ENCODE results near the gene TRIM41.

The TRIM41 gene

GRCh38 chr5:181233801-181234454 lies 10.8 kb downstream of the TRIM41 start:
- DNase-seq = no peak

GRCh38 chr5:181234455-181235306 lies 11.6 kb downstream of the TRIM41 start:
- no peak for DNase-seq

GRCh38 chr5:181235323-181235688 lies 12.2 kb downstream of the TRIM41 start:
- DNase-seq = no peak

GRCh38 chr5:181235689-181236366 lies 12.7 kb downstream of the TRIM41 start:
- DNase-seq = no peak

- no peak for DNase-seq
Measured at GRCh38 chr5:181236471-181236870, 13.4 kb downstream of the TRIM41 start.

GRCh38 chr5:181236954-181237641 lies 14.0 kb downstream of the TRIM41 start:
- no peak for DNase-seq

GRCh38 chr5:181237729-181238385 lies 14.8 kb downstream of the TRIM41 start:
- DNase-seq = no peak

- DNase-seq = no peak
Measured at GRCh38 chr5:181239062-181239663, 16.1 kb downstream of the TRIM41 start.

- peak; percentile 30 to 34 for DNase-seq
Measured at GRCh38 chr5:181241393-181241975, 18.4 kb downstream of the TRIM41 start.

- no peak for DNase-seq
Measured at GRCh38 chr5:181242031-181242451, 19.0 kb downstream of the TRIM41 start.

GRCh38 chr5:181243018-181243563 lies 20.0 kb downstream of the TRIM41 start:
- DNase-seq = no peak

GRCh38 chr5:181243564-181244343 lies 20.7 kb downstream of the TRIM41 start, which contains the start of gene RACK1:
Gene RACK1 (minus strand): TSS chr5:181243906. CDS start chr5:181243800, 106 bp downstream.
- peak; percentile 88 to 89 for DNase-seq

- no peak for DNase-seq
Measured at GRCh38 chr5:181245427-181246275, 22.6 kb downstream of the TRIM41 start.

GRCh38 chr5:181246276-181247049 lies 23.4 kb downstream of the TRIM41 start:
- DNase-seq = peak; percentile 69 to 81

- no peak for DNase-seq
Measured at GRCh38 chr5:181248277-181248676, 25.2 kb downstream of the TRIM41 start.

GRCh38 chr5:181255276-181255675 lies 32.2 kb downstream of the TRIM41 start:
- DNase-seq = no peak

- no peak for DNase-seq
Measured at GRCh38 chr5:181255836-181256578, 32.9 kb downstream of the TRIM41 start.

GRCh38 chr5:181258576-181258975 lies 35.5 kb downstream of the TRIM41 start:
- DNase-seq = no peak

Measured in activated CD4-positive, alpha-beta T cell treated with anti-CD3 and anti-CD28 coated beads for 4 hours (primary cell).